Thoracic aorta (tissue), 2 donors: Measurements from ENCODE around the gene LRP2. TPM values are rescaled to one million over a fixed set of nuclear protein-coding genes. Genes with fewer than 3 reads are reported as not detected.

ENCODE experiments used
- ATAC-seq: fragments of 150-250 bp; one replicate; pipeline ENCODE4 v1.8.0; 2017; ENCODE audit warnings: low read depth; ENCODE audit not compliant: insufficient number of reproducible peaks, low FRiP score
- DNase-seq: peaks from one replicate; pipeline ENCODE4 v3.0.0-alpha.2; 2020; ENCODE audit warnings: low spot score
- H3K27ac ChIP-seq, 2 donors: fragments of 200-600 bp; sonication (generic); 1 replicate in 1 of 2; 2 replicates in 1 of 2; pipeline ENCODE4 v1.5.1; 2016; ENCODE audit warnings: mild to moderate bottlenecking in 2 of 2, moderate library complexity in 2 of 2
- H3K27me3 ChIP-seq: fragments of 200-600 bp; sonication (generic); replicated peaks from 2 replicates; pipeline ENCODE4 v1.6.0; 2016; ENCODE audit warnings: mild to moderate bottlenecking; ENCODE audit not compliant: insufficient read depth
- H3K36me3 ChIP-seq: fragments of 200-600 bp; sonication (generic); one replicate; pipeline ENCODE4 v1.5.1; 2016
- H3K4me1 ChIP-seq, 2 donors: fragments of 200-600 bp; sonication (generic); 1 replicate in 1 of 2; 2 replicates in 1 of 2; pipeline versions ENCODE4 v1.5.1 to v1.6.0; 2016; ENCODE audit warnings: low read depth in 2 of 2, mild to moderate bottlenecking in 1 of 2; ENCODE audit not compliant: control insufficient read depth in 1 of 2
- H3K4me3 ChIP-seq: fragments of 200-600 bp; sonication (generic); 2 replicates; pipeline ENCODE4 v1.5.1; 2016; ENCODE audit warnings: mild to moderate bottlenecking
- H3K9me3 ChIP-seq: fragments of 200-600 bp; sonication (generic); 2 replicates; pipeline ENCODE4 v1.5.1; 2016
- total RNA-seq, 2 donors: library from RNA; depleted of rRNA; stranded (reverse); fragments of >200 nt; gene quantifications; one replicate each; pipeline versions ENCODE4 v1.1.0 to v1.2.3, GENCODE V29; 2016
- TF ChIP-seq, protein P1 (sequence below): fragments of 200-600 bp; sonication (generic); IDR thresholded peaks from one replicate; pipeline ENCODE4 v1.5.1; 2019; ENCODE audit warnings: antibody characterized with exemption

LRP2 gene
- total RNA-seq, 2 donors from 2014 or later = 0.07 to 0.14 TPM

DNA sequence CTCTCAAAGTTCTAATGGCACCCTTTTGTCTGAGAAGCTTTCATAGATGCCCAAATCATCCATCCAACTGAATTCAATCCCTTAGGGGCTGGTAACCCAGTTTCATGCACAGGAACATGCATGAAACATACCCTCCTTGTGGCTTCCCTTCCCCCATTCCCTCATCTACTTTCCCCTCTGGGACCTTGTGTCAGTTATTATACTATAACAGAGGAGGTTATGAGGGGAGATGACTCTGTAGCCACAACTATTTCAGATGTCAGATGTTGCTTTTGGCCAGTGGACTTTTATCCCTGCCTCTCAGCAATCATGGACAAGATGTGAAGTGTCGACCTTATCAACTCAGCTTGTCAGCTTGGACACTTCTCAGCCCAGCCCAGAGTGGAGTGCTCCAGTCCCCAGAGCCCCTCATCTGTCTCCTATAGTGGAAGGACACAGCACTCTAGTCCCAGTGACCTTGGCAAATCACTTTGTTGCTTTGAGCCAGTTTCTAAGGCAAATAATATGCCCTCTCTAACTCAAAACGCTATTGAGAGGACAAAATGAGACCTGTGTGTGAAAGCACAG, 284.6 kb downstream of the LRP2 start:
- no peaks in the 10 kb centered on the region for H3K27me3 ChIP-seq
- H3K4me1 ChIP-seq = no peaks in the 10 kb centered on the region
- no peaks in the 10 kb centered on the region for H3K9me3 ChIP-seq
- TF ChIP-seq, protein P1, sequence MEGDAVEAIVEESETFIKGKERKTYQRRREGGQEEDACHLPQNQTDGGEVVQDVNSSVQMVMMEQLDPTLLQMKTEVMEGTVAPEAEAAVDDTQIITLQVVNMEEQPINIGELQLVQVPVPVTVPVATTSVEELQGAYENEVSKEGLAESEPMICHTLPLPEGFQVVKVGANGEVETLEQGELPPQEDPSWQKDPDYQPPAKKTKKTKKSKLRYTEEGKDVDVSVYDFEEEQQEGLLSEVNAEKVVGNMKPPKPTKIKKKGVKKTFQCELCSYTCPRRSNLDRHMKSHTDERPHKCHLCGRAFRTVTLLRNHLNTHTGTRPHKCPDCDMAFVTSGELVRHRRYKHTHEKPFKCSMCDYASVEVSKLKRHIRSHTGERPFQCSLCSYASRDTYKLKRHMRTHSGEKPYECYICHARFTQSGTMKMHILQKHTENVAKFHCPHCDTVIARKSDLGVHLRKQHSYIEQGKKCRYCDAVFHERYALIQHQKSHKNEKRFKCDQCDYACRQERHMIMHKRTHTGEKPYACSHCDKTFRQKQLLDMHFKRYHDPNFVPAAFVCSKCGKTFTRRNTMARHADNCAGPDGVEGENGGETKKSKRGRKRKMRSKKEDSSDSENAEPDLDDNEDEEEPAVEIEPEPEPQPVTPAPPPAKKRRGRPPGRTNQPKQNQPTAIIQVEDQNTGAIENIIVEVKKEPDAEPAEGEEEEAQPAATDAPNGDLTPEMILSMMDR = no peak
- no peaks in the 10 kb centered on the region for H3K36me3 ChIP-seq
- no peak overlapping the region for H3K27ac ChIP-seq
- DNase-seq = no peak
- H3K4me3 ChIP-seq = no peak overlapping the region
- ATAC-seq = no peak

Other genes with a start within 250 kb of the LRP2 start
- 10 to 100 TPM; 13.6 to 21.1 TPM for gene BBS5, start 117.0 kb upstream of the LRP2 start, total RNA-seq
- 1 to 10 TPM in 1 of 2 donors, under 1 TPM in 1; 0.28 to 1.2 TPM for gene KLHL41, start 147.2 kb upstream of the LRP2 start, total RNA-seq
- 10 to 100 TPM; 11.5 to 15.2 TPM for gene FASTKD1, start 211.3 kb upstream of the LRP2 start, total RNA-seq
- 10 to 100 TPM; 30.9 to 68.5 TPM for gene PPIG, start 221.8 kb upstream of the LRP2 start, total RNA-seq